GM06990 (cell line): ENCODE results near the gene FDXACB1.

ENCODE experiments used
- DNase-seq: peaks from one replicate; pipeline ENCODE4 v3.0.0-alpha.2; 2011; ENCODE audit not compliant: insufficient read length; ENCODE audit errors: extremely low read depth
- H3K27me3 ChIP-seq: replicated peaks from 2 replicates; pipeline ENCODE4 v1.6.0; 2011; ENCODE audit warnings: low read length; ENCODE audit not compliant: control insufficient read depth, insufficient read depth
- H3K36me3 ChIP-seq: 2 replicates; pipeline ENCODE4 v1.5.1; 2011; ENCODE audit warnings: low read length; ENCODE audit not compliant: control insufficient read depth, insufficient read depth
- H3K4me3 ChIP-seq: replicated peaks from 2 replicates; pipeline ENCODE4 v1.5.1; 2011; ENCODE audit warnings: low read depth, mild to moderate bottlenecking, control low read depth, low read length
- TF ChIP-seq, protein P1 (sequence below): IDR thresholded peaks from 2 replicates; pipeline ENCODE4 v1.5.1; 2011; ENCODE audit warnings: low read length, control low read depth, mild to moderate bottlenecking, inconsistent platforms; ENCODE audit not compliant: insufficient read depth, poor library complexity, severe bottlenecking

The FDXACB1 gene

DNA sequence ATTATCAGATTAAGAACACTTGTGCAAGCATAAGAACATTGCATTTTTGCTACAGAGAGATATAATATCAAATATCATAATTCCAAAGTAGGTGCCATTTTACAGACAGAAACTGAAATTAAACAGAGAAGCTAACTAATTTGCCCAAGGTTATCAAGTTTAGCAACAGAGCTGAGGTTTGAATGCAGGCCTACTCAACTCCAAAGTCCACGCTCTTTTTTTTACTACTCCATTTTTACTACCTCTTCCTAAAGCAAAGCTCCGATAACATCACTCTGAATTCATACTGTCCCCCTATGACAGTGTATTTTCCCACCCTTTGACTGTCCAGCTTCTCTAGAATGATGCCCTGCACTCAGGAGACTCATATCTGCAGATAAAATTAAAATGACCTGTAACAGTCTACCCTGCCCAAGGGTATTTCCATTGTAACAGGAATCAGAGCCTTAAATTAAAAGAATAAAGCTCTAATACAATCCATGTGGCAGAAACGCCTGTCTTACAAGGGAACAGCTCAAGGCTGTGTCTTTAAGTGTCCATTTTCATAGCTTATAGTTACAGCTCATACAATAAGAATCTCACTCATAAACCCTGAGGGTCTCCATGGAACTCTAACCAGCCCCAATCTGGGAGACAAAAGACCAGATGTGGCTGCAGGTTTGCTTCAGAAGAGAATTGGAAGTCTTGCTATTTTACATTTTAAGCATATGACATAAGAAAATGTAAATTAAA lies 44.4 kb downstream of the FDXACB1 start:
- Histone ChIP-seq H3K4me3 (no peak overlapping the region), H3K27me3 (no peaks in the 10 kb centered on the region), H3K36me3 (no peaks in the 10 kb centered on the region; the same call in 1 of the 2 replicates)
- DNase-seq: no peak
- TF ChIP-seq, protein P1, sequence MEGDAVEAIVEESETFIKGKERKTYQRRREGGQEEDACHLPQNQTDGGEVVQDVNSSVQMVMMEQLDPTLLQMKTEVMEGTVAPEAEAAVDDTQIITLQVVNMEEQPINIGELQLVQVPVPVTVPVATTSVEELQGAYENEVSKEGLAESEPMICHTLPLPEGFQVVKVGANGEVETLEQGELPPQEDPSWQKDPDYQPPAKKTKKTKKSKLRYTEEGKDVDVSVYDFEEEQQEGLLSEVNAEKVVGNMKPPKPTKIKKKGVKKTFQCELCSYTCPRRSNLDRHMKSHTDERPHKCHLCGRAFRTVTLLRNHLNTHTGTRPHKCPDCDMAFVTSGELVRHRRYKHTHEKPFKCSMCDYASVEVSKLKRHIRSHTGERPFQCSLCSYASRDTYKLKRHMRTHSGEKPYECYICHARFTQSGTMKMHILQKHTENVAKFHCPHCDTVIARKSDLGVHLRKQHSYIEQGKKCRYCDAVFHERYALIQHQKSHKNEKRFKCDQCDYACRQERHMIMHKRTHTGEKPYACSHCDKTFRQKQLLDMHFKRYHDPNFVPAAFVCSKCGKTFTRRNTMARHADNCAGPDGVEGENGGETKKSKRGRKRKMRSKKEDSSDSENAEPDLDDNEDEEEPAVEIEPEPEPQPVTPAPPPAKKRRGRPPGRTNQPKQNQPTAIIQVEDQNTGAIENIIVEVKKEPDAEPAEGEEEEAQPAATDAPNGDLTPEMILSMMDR: no peak

DNA sequence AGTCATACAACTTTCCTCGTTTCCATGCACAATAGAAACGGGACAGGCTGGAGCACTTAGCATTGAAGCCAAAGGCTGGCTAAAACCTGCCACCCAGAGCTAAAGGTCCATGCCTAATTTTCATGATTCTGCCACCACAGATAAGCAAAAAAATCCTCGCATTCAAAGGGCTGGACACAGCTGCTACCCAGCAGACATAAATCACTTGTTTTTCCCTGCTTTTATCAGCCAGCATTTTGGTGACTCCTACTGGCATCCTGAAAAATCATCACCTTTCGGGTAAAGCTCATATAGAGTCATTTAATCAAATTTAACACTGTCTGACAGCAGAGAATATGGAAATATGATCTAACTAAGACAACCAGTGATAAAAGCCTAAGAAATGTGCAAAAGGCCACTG lies 45.4 kb downstream of the FDXACB1 start:
- no peaks in the 10 kb centered on the region for H3K27me3 ChIP-seq
- TF ChIP-seq, protein P1: no peak
- no peaks in the 10 kb centered on the region; the same call in 1 of the 2 replicates for H3K36me3 ChIP-seq
- no peak overlapping the region for H3K4me3 ChIP-seq
- no peak for DNase-seq

DNA sequence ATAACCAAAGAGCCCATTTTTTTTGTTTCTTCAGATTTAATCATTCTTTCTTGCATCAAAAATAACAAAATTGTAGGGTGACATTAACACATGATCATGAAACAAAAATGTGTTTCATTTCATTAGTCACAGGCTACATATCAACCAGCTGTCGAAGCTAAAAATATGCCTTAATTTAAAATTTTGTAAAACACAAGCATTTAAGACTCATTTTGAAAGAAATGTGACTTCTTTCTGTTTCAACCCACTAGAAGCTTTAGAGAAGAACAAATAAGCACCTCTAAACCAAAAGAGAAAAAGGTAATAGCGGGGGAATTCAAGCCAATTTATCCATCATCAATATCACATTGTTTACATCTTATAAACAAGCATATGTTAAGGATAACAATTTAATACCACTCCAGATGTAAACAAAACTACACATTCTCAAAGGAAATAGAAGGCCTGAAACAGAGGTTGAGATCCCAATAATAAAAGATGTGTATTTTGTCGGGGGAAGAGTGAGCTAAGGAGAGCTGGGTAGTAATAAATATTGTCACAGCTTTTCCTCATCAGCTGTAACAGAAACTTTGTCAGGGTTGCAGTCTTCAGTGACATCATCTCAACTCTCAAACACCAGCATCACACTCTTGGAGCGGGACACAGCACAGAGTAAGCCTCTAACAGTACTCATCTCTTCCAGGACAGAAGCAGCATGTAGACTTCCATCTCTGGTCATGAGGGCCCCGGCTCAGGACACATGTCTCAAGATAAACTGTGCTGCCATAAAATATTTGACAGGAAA lies 49.6 kb downstream of the FDXACB1 start:
- Histone ChIP-seq H3K27me3 (no peaks in the 10 kb centered on the region), H3K4me3 (no peak overlapping the region), H3K36me3 (no peaks in the 10 kb centered on the region; the same call in none of the 2 replicates)
- TF ChIP-seq, protein P1: no peak
- peak; percentile 18 for DNase-seq

DNA sequence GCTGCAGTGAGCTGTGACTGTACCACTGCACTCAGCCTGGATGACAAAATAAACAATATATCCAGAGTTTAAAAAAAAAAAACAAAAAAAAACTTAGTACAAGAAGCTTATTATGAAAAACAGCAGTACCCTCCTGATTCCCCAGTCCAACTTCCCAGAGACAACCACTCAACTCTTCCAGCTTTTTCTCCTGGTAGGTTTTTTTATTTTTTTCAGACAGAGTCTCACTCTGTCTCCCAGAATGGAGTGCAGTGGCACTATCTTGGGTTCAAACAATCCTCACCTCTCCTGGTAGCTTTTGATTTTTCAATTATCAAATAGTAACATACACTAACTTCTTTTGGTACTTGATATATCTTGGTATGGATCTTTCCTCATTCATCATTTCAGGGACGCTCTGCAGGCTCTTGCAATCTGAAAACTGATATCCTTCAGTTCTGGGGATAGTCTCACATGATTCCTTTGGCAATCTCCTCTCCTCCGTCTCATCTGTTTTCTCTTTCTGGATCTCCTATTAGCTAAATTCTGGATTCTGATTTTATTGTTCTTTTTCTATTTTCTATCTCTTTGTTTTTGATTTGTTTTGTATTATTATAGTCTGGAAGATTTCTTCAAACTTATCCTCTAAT lies 52.5 kb downstream of the FDXACB1 start:
- TF ChIP-seq, protein P1: no peak
- H3K36me3 ChIP-seq: no peaks in the 10 kb centered on the region; the same call in none of the 2 replicates
- H3K27me3 ChIP-seq: no peaks in the 10 kb centered on the region
- no peak overlapping the region for H3K4me3 ChIP-seq
- no peak for DNase-seq
